SK-N-SH (cell line): ENCODE measurements around the gene P2RY1. TPM values are rescaled to one million over a fixed set of nuclear protein-coding genes. Genes with fewer than 3 reads are reported as not detected.

Source experiments
- CTCF ChIA-PET: fragments of 300-600, 350-600 bp; formaldehyde crosslinking; extraction: SDS; loops from one replicate; lab custom pipeline; 2021; lab: Yijun Ruan, JAX
- POLR2A ChIA-PET: fragments of 350-600 bp; sonication (Branson Sonifier 250); formaldehyde crosslinking; extraction: SDS; loops from one replicate; lab custom pipeline; 2020; ENCODE audit warnings: antibody characterized with exemption, inconsistent platforms; lab: Yijun Ruan, JAX
- DNase-seq: peaks from one replicate; pipeline ENCODE4 v3.0.0; 2012
- H2AFZ ChIP-seq: fragments of 200-600 bp; sonication (generic); 2 replicates; pipeline ENCODE4 v1.8.1; 2016; ENCODE audit warnings: antibody characterized with exemption, mild to moderate bottlenecking, low read depth
- H3F3A ChIP-seq: fragments of 200-600 bp; sonication (generic); replicated peaks from 2 replicates; pipeline ENCODE3; 2016; ENCODE audit warnings: antibody characterized with exemption, mild to moderate bottlenecking; ENCODE audit not compliant: insufficient read depth
- H3K27ac ChIP-seq, 2 experiments: fragments of 200-500 bp in 1 of 2; fragments of 200-600 bp in 1 of 2; sonication (Bioruptor generic) in 1 of 2; sonication (generic), shearing (Covaris generic) in 1 of 2; 2 replicates each; pipeline versions ENCODE4 v1.5.1 to v1.6.1; 2014 to 2016; ENCODE audit warnings: low read depth in 2 of 2, inconsistent platforms in 1 of 2, low read length in 1 of 2, mild to moderate bottlenecking in 1 of 2, mixed read lengths in 1 of 2
- H3K27me3 ChIP-seq: fragments of 200-600 bp; sonication (generic), shearing (Covaris generic); 2 replicates; pipeline ENCODE4 v1.6.1; 2016; ENCODE audit warnings: mixed run types; ENCODE audit not compliant: insufficient read depth
- H3K36me3 ChIP-seq, 2 experiments: fragments of 200-500 bp in 1 of 2; fragments of 200-600 bp in 1 of 2; sonication (Bioruptor generic) in 1 of 2; sonication (generic) in 1 of 2; replicated peaks in 1 of 2; 2 replicates each; pipeline versions ENCODE3 to v1.5.1; 2014 to 2016; ENCODE audit warnings: low read length in 1 of 2, mild to moderate bottlenecking in 1 of 2; ENCODE audit not compliant: insufficient read depth in 2 of 2, control insufficient read depth in 1 of 2
- H3K4me1 ChIP-seq, 2 experiments: fragments of 200-500 bp in 1 of 2; fragments of 200-600 bp in 1 of 2; sonication (Bioruptor generic) in 1 of 2; sonication (generic), shearing (Covaris generic) in 1 of 2; 2 replicates each; pipeline versions ENCODE4 v1.5.1 to v1.6.1; 2014 to 2016; ENCODE audit warnings: low read depth in 1 of 2, low read length in 1 of 2, mixed run types in 1 of 2; ENCODE audit not compliant: insufficient read depth in 2 of 2, control insufficient read depth in 1 of 2
- H3K4me2 ChIP-seq: fragments of 200-600 bp; sonication (generic), shearing (Covaris generic); 2 replicates; pipeline ENCODE4 v1.6.1; 2017; ENCODE audit warnings: mixed run types
- H3K4me3 ChIP-seq, 2 experiments: fragments of 200-500 bp in 1 of 2; fragments of 200-600 bp in 1 of 2; sonication (Bioruptor generic) in 1 of 2; sonication (generic), shearing (Covaris generic) in 1 of 2; 2 replicates each; pipeline versions ENCODE4 v1.5.1 to v1.8.1; 2014 to 2016; ENCODE audit warnings: low read depth in 2 of 2, inconsistent platforms in 1 of 2, low read length in 1 of 2, mild to moderate bottlenecking in 1 of 2, mixed read lengths in 1 of 2, moderate library complexity in 1 of 2
- H3K79me2 ChIP-seq: fragments of 200-600 bp; sonication (generic); 2 replicates; pipeline ENCODE4 v1.8.1; 2017; ENCODE audit warnings: mild to moderate bottlenecking; ENCODE audit not compliant: insufficient read depth
- H3K9ac ChIP-seq: fragments of 200-600 bp; sonication (generic); 2 replicates; pipeline ENCODE4 v1.6.1; 2017; ENCODE audit warnings: mixed run types
- H3K9me2 ChIP-seq: fragments of 200-600 bp; sonication (generic); 2 replicates; pipeline ENCODE4 v1.6.1; 2017; ENCODE audit warnings: mixed run types
- H3K9me3 ChIP-seq: fragments of 200-600 bp; sonication (generic); 2 replicates; pipeline ENCODE4 v1.6.1; 2017; ENCODE audit warnings: mixed run types, mild to moderate bottlenecking, moderate library complexity
- H4K20me1 ChIP-seq: fragments of 200-600 bp; sonication (generic); 2 replicates; pipeline ENCODE4 v1.6.1; 2017; ENCODE audit warnings: mild to moderate bottlenecking, mixed run types; ENCODE audit not compliant: insufficient read depth
- ELF1 ChIP-seq: IDR thresholded peaks from 2 replicates; pipeline ENCODE4 v1.4.0; 2012
- FOXM1 ChIP-seq: IDR thresholded peaks from 2 replicates; pipeline ENCODE4 v1.4.0; 2012; ENCODE audit warnings: low read depth, mild to moderate bottlenecking
- GATA2 ChIP-seq: sonication (generic); formaldehyde crosslinking; IDR thresholded peaks from 2 replicates; pipeline ENCODE4 v1.5.0; 2020; ENCODE audit warnings: mild to moderate bottlenecking, missing genetic modification reagents
- JUND ChIP-seq: IDR thresholded peaks from 2 replicates; pipeline ENCODE4 v1.4.0; 2012
- MEF2A ChIP-seq: IDR thresholded peaks from 2 replicates; pipeline ENCODE4 v1.4.0; 2012; ENCODE audit warnings: low read depth, borderline replicate concordance
- MXI1 ChIP-seq: IDR thresholded peaks from 2 replicates; pipeline ENCODE4 v1.6.1; 2012; ENCODE audit warnings: mild to moderate bottlenecking, low read depth, low read length, improper control_type of control experiment
- NFIC ChIP-seq: IDR thresholded peaks from 2 replicates; pipeline ENCODE4 v1.4.0; 2012; ENCODE audit warnings: borderline replicate concordance
- PBX3 ChIP-seq: IDR thresholded peaks from 2 replicates; pipeline ENCODE4; 2012
- RCOR1 ChIP-seq: fragments of 150-350 bp; IDR thresholded peaks from 2 replicates; pipeline ENCODE4 v1.6.1; 2017; ENCODE audit warnings: antibody characterized with exemption, low read length
- REST ChIP-seq: IDR thresholded peaks from 2 replicates; pipeline ENCODE4 v1.6.1; 2012; ENCODE audit warnings: mild to moderate bottlenecking, low read depth, low read length, moderate library complexity
- SIN3A ChIP-seq: IDR thresholded peaks from 2 replicates; pipeline ENCODE4 v1.6.1; 2012; ENCODE audit warnings: low read depth, mild to moderate bottlenecking, low read length, moderate library complexity, borderline replicate concordance
- TAF1 ChIP-seq: IDR thresholded peaks from 2 replicates; pipeline ENCODE4 v1.6.1; 2012; ENCODE audit warnings: low read depth, mild to moderate bottlenecking, low read length, moderate library complexity, borderline replicate concordance
- TCF12 ChIP-seq: IDR thresholded peaks from 2 replicates; pipeline ENCODE4 v1.4.0; 2012
- TEAD4 ChIP-seq: IDR thresholded peaks from 2 replicates; pipeline ENCODE4 v1.4.0; 2012; ENCODE audit warnings: mild to moderate bottlenecking, borderline replicate concordance; ENCODE audit not compliant: insufficient read depth
- USF2 ChIP-seq: fragments of 150-350 bp; IDR thresholded peaks from 2 replicates; pipeline ENCODE4 v1.6.1; 2017; ENCODE audit warnings: antibody characterized with exemption, low read length, low read depth, borderline replicate concordance
- WGBS: methylation state at CpG from one replicate; pipeline ENCODE4 v1.1.6; 2017; ENCODE audit warnings: low lambda C conversion rate; 5-methylcytosine and 5-hydroxymethylcytosine counted together
- polyA plus RNA-seq, 3 experiments: library from polyadenylated mRNA; depleted of rRNA; stranded (reverse); fragments of >200 nt; gene quantifications; 2 replicates each; pipeline ENCODE4 v1.2.3, GENCODE V29; 2012

The P2RY1 gene
- polyA plus RNA-seq, 1 of the 3 experiments (the other 2 are of a cell fraction), result not detected

GRCh38 chr3:152793969-152794368, 41.0 kb upstream of the P2RY1 start:
- POLR2A ChIA-PET, result no interaction called here
- 4% methylated on average over 2 of the region's 2 CpGs for WGBS
- Histone ChIP-seq H3K9ac (no peak overlapping the region), H3K36me3 (no peaks in the 10 kb centered on the region), H3K9me2 (no peaks in the 10 kb centered on the region), H2AFZ (no peak overlapping the region), H3K79me2 (no peaks in the 10 kb centered on the region), H3K9me3 (no peaks in the 10 kb centered on the region), H3K4me1 (no peaks in the 10 kb centered on the region), H4K20me1 (no peaks in the 10 kb centered on the region), H3K27ac (no peak overlapping the region), H3K27me3 (no peaks in the 10 kb centered on the region), H3K4me2 (no peak overlapping the region), H3K4me3 (no peak overlapping the region), H3F3A (no peaks in the 10 kb centered on the region)
- CTCF ChIA-PET, result interaction anchor here (1.0 kb wide), 1 partner anchor 18 kb away, joined by 4 read pairs; no protein-coding TSS in a partner anchor
- TF ChIP-seq USF2 (no peak), PBX3 (no peak)
- DNase-seq, result no peak

GRCh38 chr3:152797751-152798432, 37.0 kb upstream of the P2RY1 start:
- Histone ChIP-seq H3K79me2 (no peaks in the 10 kb centered on the region), H3K36me3 (no peaks in the 10 kb centered on the region), H3K9me3 (no peaks in the 10 kb centered on the region), H3K9ac (no peak overlapping the region), H4K20me1 (no peaks in the 10 kb centered on the region), H3K4me2 (no peak overlapping the region), H3K4me3 (no peak overlapping the region), H3K27me3 (no peaks in the 10 kb centered on the region), H3F3A (no peaks in the 10 kb centered on the region), H3K27ac (no peak overlapping the region), H2AFZ (no peak overlapping the region), H3K4me1 (no peaks in the 10 kb centered on the region), H3K9me2 (no peaks in the 10 kb centered on the region)
- POLR2A ChIA-PET, result no interaction called here
- no peak for TF ChIP-seq USF2
- TF ChIP-seq TEAD4, result no peak
- no peak for TF ChIP-seq MXI1
- no peak for TF ChIP-seq TAF1
- no peak for TF ChIP-seq FOXM1
- no peak for TF ChIP-seq GATA2 (CRISPR knock-in tag)
- no peak for TF ChIP-seq ELF1
- TF ChIP-seq JUND, result no peak
- TF ChIP-seq REST, result no peak
- TF ChIP-seq MEF2A, result no peak
- no peak for TF ChIP-seq SIN3A
- TF ChIP-seq RCOR1, result no peak
- TF ChIP-seq NFIC, result no peak
- no peak for TF ChIP-seq TCF12
- CTCF ChIA-PET, result interaction anchor here (1.2 kb wide), 1 partner anchor 16 kb away, joined by 3 read pairs; no protein-coding TSS in a partner anchor
- WGBS, result 24% methylated on average over 4 of the region's 4 CpGs
- no peak for DNase-seq
